ENCODE results near the gene ANKH. TPM values are rescaled to one million over a fixed set of nuclear protein-coding genes. Genes with fewer than 3 reads are reported as not detected.

ANKH gene
- total RNA-seq, 1 experiment from 2014 or later: 4.7 TPM

DNA sequence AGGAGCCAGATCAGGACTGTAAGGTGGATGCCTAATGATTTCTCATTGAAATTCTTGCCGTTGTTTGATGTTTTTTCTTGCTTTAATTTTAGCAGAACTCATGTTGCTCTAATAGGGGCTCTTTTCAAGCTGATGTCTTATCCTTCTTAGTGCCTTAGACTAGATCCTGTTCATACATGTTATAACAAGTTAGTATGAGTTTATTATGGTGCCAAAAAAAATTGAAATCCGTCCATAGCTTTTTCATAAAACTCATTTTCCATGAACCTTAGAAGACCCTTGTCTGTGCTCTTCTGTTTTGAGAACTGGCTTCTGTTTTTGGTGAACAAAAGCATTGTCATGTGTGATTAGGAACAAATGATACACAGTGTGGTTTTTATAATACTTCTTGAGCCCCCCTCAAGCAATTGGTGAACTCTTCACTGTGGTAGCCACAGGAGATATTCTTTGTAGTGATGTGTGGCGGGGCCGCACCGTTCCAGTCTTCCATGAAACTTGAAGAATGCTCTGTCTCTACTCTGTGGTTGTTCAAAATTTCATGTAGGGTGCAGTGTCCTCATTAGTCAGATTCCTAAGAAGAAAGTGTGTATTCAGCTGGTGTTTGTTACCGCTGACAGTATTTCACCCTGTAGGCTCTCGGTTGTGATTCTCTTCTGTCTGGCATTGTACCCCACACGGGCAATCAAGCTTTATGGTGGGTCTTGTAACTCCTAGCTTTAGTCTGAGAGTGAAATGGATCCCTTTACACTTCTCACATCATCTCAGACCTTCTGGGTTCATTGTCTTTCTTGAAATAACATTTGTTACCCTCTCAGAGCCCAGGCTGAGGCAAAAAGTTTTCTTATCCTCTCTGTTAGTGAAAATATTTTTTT is 196.4 kb downstream of the ANKH start:
- Histone ChIP-seq H3K27me3 (replicated peaks; ENCODE audit: control insufficient read depth, insufficient read depth, low read length) (no peaks in the 10 kb centered on the region), H3K9me3 (no peaks in the 10 kb centered on the region), H3K36me3 (ENCODE audit: control insufficient read depth, insufficient read depth, low read length) (no peaks in the 10 kb centered on the region; the same call in 1 of the 2 replicates), H3K4me3 (ENCODE audit: low read depth, low read length) (no peak overlapping the region), H3K4me1 (peaks cover 20% of the 10 kb centered on the region)
- POLR2A ChIA-PET: no interaction called here
- H3K4me3 Mint-ChIP-seq (ENCODE audit: unreplicated experiment): no peak overlapping the region
- no TSS peak for BruUV-seq (replicated peaks)
- TF ChIP-seq, protein P1, sequence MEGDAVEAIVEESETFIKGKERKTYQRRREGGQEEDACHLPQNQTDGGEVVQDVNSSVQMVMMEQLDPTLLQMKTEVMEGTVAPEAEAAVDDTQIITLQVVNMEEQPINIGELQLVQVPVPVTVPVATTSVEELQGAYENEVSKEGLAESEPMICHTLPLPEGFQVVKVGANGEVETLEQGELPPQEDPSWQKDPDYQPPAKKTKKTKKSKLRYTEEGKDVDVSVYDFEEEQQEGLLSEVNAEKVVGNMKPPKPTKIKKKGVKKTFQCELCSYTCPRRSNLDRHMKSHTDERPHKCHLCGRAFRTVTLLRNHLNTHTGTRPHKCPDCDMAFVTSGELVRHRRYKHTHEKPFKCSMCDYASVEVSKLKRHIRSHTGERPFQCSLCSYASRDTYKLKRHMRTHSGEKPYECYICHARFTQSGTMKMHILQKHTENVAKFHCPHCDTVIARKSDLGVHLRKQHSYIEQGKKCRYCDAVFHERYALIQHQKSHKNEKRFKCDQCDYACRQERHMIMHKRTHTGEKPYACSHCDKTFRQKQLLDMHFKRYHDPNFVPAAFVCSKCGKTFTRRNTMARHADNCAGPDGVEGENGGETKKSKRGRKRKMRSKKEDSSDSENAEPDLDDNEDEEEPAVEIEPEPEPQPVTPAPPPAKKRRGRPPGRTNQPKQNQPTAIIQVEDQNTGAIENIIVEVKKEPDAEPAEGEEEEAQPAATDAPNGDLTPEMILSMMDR (IDR thresholded peaks at IDR 0.05; ENCODE audit: insufficient read depth in 1 of 2, low read depth in 1 of 2, low read length in 1 of 2, severe bottlenecking in 1 of 2, unreplicated experiment in 1 of 2): no peak
- H3K9me3 Mint-ChIP-seq (ENCODE audit: unreplicated experiment): no peaks in the 10 kb centered on the region
- peaks cover 34% of the 10 kb centered on the region for H3K4me1 Mint-ChIP-seq (ENCODE audit: low read depth, unreplicated experiment)
- CTCF ChIA-PET: no interaction called here
- no peaks in the 10 kb centered on the region for H3K27me3 Mint-ChIP-seq (ENCODE audit: insufficient read depth, unreplicated experiment)
- DNase-seq: no peak
- H3K27ac Mint-ChIP-seq (ENCODE audit: unreplicated experiment): no peak overlapping the region
- intact Hi-C loops (cut with micrococcal nuclease; ENCODE audit: unreplicated experiment): no loop called here
- peaks cover 46% of the 10 kb centered on the region for H3K36me3 Mint-ChIP-seq (ENCODE audit: insufficient read depth, unreplicated experiment)

DNA sequence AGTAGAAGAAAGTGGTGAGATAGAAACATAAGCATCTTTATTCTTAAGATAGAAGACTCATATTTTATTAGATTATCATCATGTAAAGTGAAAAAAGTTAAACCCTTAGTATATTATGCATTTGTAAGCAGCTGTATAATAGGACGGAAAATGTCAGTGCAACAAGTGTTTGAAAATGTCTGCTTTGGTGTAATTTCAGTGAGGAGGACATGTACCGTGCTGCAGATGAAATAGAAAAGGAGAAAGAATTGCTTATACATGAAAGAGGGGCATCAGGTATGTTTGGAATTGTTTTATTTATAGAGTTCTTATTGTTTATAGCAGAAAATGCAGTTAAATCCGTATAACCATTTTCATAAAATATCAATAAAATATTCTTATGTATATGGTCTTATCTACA is 198.1 kb downstream of the ANKH start:
- Mint-ChIP-seq H3K4me3 (ENCODE audit: unreplicated experiment) (no peak overlapping the region), H3K9me3 (ENCODE audit: unreplicated experiment) (no peaks in the 10 kb centered on the region), H3K27me3 (ENCODE audit: insufficient read depth, unreplicated experiment) (no peaks in the 10 kb centered on the region), H3K4me1 (ENCODE audit: low read depth, unreplicated experiment) (peaks cover 35% of the 10 kb centered on the region), H3K27ac (ENCODE audit: unreplicated experiment) (no peak overlapping the region), H3K36me3 (ENCODE audit: insufficient read depth, unreplicated experiment) (peaks cover 42% of the 10 kb centered on the region)
- DNase-seq: no peak
- no TSS peak for BruUV-seq (replicated peaks)
- Histone ChIP-seq H3K36me3 (ENCODE audit: control insufficient read depth, insufficient read depth, low read length) (no peaks in the 10 kb centered on the region), H3K9me3 (no peaks in the 10 kb centered on the region), H3K27me3 (replicated peaks; ENCODE audit: control insufficient read depth, insufficient read depth, low read length) (no peaks in the 10 kb centered on the region), H3K4me3 (ENCODE audit: low read depth, low read length) (no peak overlapping the region), H3K4me1 (peaks cover 20% of the 10 kb centered on the region)
- ChIA-PET CTCF (interaction anchor here (1.0 kb wide), 1 partner anchor 12 kb away, joined by 3 read pairs; no protein-coding TSS in a partner anchor), POLR2A (no interaction called here)
- TF ChIP-seq, protein P1 (IDR thresholded peaks at IDR 0.05; ENCODE audit: insufficient read depth in 1 of 2, low read depth in 1 of 2, low read length in 1 of 2, severe bottlenecking in 1 of 2, unreplicated experiment in 1 of 2): no peak
- intact Hi-C loops (cut with micrococcal nuclease; ENCODE audit: unreplicated experiment): no loop called here

DNA sequence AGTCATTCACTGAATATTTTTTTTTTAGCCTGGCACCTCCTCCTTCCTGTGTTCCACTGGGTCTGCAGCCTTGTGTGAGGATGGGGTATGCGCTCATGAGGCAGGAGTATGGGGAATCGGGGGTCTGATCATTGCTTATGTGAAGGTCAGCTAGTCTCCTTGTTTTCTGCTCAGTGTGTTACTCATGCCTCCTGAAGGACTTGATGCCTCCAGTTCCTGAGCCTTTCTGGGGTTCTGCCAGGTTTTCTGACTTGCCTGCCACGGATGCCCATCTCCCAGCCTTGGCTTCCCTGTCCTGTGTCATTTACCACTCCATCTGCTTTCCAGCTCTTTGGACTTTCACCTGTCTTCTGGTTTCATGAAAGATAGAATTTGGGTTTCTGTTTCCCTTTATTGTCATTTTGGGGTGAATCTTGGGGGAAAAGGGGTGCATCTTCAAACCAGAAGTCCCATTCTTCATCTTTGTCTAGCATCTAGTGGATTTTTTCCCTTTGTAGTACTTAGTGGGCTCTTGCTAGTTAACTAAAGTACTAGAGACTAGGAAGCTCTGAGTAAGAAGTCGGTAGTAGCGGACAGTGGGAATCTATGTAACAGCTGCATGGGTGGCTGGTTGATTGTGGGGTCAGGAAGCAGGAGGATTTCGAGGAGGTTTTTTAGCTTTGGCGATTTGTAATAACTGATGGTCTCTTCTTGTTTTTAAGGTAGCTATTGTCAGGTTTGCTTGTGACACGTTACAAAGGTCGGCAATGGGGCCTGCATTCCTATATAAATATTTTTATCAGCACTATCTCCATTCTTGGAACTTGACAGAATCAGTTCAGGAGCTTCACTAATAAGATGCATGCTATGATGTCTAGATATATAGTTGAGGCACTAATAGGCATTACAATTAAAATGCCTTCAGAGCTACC is 198.8 kb downstream of the ANKH start:
- CTCF ChIA-PET: interaction anchor here (1.0 kb wide), 1 partner anchor 13 kb away, joined by 3 read pairs; no protein-coding TSS in a partner anchor
- H3K4me1 Mint-ChIP-seq (ENCODE audit: low read depth, unreplicated experiment): peaks cover 42% of the 10 kb centered on the region

More for the DNA sequence above, 198.8 kb downstream of the ANKH start:
- peaks cover 42% of the 10 kb centered on the region for H3K36me3 Mint-ChIP-seq (ENCODE audit: insufficient read depth, unreplicated experiment)
- no TSS peak for BruUV-seq (replicated peaks)
- peaks cover 26% of the 10 kb centered on the region for H3K4me1 ChIP-seq
- no peaks in the 10 kb centered on the region for H3K36me3 ChIP-seq (ENCODE audit: control insufficient read depth, insufficient read depth, low read length)
- POLR2A ChIA-PET: no interaction called here
- H3K4me3 Mint-ChIP-seq (ENCODE audit: unreplicated experiment): no peak overlapping the region
- H3K4me3 ChIP-seq (ENCODE audit: low read depth, low read length): no peak overlapping the region
- intact Hi-C loops (cut with micrococcal nuclease; ENCODE audit: unreplicated experiment): no loop called here
- TF ChIP-seq, protein P1 (IDR thresholded peaks at IDR 0.05; ENCODE audit: insufficient read depth in 1 of 2, low read depth in 1 of 2, low read length in 1 of 2, severe bottlenecking in 1 of 2, unreplicated experiment in 1 of 2): no peak
- no peaks in the 10 kb centered on the region for H3K9me3 ChIP-seq
- no peaks in the 10 kb centered on the region for H3K27me3 Mint-ChIP-seq (ENCODE audit: insufficient read depth, unreplicated experiment)
- H3K27ac Mint-ChIP-seq (ENCODE audit: unreplicated experiment): no peak overlapping the region
- no peak for DNase-seq
- H3K27me3 ChIP-seq (replicated peaks; ENCODE audit: control insufficient read depth, insufficient read depth, low read length): no peaks in the 10 kb centered on the region
- H3K9me3 Mint-ChIP-seq (ENCODE audit: unreplicated experiment): no peaks in the 10 kb centered on the region

Measured in Caco-2 (cell line).